HG03108 (cell line): ENCODE results near the gene CTTNBP2.
A peak's percentile ranks its signal among the peaks of the same experiment; 100 is the strongest.

Experiments used
- ATAC-seq: cut with Tn5 transposase; IDR thresholded peaks from one replicate; pipeline ENCODE4 v1.9.1; 2021; ENCODE audit warnings: moderate library complexity; ENCODE audit not compliant: unreplicated experiment

Gene CTTNBP2

DNA sequence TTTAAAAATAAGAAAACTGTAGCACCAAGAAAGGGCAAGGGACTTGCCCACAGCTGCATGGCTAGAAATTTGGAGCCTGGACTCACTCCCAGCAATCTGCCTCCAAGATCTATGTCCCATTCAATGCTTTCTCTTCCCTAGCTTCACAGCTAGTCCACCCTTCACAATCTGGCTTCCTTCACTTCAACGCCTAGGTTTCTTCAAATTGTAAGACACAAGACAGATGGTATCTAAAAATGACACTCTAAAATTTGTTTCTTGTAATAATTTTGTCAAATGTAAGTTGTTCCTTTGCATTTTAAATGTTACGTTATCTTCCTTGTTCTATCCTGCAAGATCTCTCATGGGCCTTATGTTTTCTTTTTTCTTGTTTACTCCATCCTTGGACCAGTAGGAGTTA lies 48.6 kb downstream of the CTTNBP2 start:
- ATAC-seq: no peak

DNA sequence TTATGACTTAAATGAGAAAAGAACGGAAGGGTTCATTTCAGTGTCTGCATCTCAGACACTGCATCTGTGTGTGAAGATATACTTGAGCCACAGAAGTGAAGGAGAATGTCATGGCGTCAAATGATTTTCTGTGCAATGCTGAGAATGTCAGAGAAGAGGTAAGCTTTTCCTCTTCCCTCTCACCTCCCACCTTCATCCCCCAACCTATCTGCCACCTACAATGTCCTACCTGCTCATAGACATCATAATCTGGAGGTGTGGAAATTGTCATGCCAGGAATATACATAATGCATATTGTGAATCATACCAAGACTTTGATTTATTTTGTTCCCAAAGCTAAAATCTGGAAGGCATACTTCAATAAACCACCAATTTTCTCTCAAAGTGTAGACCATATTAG lies 53.7 kb downstream of the CTTNBP2 start:
- no peak for ATAC-seq

DNA sequence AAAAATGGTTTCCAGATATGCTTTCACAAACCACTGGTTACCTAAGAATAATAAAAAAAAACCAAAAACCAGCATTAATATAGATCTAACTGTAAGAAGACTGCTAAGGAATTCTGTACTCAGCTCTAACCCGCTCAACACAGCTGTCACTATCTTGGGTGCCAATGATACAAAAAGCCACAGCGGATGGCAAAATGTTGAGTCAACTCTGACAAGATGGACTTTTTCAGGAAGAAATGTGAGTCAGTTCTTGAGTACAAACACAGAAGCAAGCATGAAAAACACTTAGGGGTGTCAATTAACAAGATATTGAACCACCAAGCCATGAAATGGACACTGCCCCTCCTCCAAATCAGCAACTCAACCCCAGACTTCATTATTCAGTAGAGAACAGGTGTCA lies 55.0 kb downstream of the CTTNBP2 start:
- ATAC-seq: no peak

DNA sequence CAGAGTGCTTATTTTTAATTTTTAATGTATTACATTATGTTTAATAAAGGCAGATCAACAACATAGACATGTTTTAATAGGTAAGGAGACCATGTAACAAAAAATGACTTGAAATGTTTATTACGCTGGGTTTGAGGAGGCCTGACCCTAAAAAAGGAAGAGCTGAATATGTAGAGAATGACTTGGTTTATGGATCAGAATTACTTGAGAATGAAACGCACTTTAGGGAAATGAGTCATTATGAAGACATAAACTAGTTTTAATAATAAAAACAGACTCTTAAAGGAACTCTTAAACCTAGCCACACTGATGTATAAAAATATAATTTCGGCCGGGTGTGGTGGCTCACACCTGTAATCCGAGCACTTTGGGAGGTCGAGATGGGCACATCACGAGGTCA lies 56.5 kb downstream of the CTTNBP2 start:
- ATAC-seq: no peak

DNA sequence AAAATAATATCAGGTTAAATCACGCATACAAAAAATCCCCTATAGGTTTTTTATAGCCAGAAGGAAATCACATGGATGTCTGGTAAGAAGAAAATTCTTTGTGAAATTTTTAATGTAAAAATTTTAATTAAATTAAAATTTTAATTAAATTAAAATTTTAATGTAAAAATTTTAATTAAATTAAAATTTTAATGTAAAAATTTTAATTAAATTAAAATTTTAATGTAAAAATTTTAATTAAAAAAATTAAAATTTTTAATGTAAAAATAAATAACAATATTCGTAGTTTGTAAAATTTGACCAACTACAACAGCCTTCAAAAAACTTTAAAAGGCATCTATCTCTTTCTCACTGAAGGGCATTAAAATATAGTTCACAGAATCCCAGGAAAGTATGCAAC lies 61.5 kb downstream of the CTTNBP2 start:
- ATAC-seq: no peak

DNA sequence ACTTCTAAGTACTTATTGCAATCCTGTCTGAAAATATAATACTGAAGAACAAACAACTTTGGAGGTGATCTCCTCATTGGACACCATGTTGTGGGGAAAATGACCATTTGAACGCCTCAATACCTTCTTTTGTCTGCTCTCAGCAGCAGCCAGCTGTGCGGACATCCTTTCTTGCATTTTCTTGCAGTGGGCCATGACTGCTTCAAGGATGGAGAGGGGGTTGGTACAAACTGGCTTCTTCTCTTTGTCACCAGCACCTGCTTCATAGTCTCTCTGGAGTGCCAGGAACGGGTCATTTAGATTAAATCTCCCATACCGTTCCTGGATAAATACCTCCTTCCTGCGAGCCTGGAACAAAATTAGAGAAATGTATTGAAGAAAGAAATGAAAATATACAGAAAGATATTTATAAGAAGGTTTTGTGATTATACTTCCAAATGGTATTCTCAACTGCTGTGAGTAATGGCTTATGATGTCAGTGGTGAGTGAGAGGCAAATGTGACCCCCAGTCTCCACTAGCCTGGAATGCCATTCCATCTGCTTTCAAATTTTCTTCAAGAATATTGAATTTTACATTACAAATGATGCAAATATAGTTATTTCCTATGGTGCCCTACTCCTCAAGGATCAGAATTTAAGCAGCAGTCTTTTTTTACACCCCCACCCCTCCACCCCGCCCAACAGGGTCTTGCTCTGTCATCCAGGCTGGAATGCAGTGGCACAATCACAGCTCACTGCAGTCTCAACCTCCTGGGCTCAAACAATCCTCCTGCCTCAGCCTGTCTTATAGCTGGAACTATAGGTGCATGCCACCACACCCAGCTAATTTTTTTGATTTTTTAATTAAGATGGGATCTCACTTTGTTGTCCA lies 62.4 kb downstream of the CTTNBP2 start:
- ATAC-seq: no peak

DNA sequence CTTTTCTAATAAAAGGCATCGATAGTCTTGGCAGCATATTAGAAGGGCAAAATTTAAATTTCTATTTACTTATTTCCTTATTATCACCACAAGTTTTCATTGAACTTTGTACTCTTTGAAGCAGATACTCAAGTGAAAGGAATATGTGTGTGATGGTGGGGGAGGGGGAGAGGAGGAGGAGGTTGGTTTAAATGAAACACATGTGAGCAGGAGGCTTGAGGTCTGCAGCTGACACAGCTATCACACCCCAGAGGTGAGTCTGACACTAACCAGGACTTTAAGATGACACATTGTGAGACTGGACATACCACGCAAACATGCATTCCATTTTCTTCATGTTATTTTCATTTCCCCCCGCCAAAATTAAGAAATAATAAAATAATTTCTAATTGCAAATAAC lies 63.3 kb downstream of the CTTNBP2 start:
- ATAC-seq: no peak

DNA sequence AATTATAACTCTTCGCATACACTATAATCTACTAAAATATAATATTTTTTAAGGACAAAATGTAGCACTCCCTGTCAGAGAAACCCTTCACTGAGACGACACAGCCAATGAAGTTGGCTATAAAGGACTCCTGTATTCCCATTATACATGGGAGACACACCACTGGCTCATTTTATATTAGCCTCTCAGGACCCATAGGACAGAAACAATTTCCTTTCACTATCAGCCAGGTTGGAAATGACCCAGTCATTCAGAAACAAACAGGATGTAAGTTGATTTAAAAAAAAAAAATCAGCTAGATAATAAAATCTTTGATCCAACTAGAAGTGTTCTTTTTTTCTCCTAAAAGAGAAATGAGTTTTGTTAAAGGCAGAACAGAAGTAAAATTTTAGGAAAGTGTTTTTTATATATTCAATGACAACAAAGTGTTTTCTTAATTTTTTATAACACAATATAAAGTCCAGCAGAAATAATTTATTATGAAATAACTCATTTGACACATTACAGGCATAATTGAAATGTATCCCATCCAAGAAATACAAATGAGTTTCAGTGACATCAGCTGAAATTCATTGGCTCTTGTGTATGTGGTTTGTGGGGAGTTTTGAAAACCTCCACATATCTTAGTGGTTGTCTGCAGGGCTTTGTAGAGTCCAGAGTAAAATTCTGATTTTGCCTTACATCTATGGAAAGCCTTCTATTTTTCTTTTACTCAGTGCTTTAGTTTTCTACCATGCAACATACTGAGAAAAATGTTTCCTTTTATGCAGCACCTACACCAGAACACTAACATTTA lies 64.1 kb downstream of the CTTNBP2 start:
- no peak for ATAC-seq

DNA sequence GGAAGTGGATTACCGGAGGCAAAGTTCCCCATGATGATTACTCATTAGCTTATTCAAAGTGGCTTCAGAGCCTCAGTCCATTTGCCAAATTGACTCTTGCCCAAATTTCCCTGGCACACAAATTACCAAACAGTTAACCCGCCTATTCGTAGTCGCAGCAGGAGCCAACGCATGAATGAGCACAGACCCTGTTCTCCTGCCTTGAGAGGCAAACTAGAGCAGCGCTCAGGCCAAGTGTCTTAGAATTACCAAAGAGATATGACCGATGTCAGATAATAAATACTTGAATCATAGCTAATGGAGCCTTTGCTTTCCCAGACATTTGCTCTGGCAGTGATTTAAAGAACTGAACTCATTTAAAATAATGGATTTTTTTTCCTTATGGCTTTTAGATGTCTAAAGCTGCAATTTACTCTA lies 64.9 kb downstream of the CTTNBP2 start:
- no peak for ATAC-seq

DNA sequence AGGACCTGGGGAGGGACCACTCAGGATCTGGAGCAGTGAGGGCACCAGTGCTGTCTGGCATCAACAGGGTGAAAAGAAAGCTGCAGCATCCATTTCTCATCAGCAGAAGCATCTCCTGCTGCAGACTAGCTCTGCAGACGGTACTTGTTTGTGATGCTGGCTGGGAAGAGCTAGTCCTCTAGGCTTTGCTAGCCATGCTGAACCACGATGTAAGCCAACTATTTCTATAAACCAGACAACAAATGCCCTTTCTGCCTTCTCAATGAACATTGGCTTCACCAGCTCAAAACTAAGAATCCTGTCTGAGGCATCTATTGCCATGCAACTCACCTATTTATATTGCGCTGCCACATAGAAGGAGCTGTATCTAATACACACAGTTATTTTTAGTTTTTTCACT lies 65.6 kb downstream of the CTTNBP2 start:
- no peak for ATAC-seq

DNA sequence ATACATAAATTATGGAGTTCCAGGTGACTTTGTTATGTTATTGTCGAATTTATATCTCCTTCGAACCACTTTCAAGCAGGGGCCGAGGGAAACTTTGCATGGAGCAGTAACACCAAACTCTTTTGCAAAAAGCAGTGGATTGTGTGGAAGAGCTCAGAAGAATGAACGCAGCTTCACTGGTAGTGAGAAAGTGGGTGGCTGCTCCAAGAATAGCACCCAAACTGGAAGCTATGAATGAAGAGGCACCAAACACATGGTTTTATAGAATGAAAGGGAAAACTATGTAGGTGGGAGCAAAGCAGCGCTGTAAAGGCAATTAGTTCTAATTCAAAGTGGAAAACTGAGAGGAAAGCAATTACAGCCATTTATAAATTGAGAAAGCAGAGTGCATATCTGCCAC lies 67.2 kb downstream of the CTTNBP2 start:
- ATAC-seq: no peak

DNA sequence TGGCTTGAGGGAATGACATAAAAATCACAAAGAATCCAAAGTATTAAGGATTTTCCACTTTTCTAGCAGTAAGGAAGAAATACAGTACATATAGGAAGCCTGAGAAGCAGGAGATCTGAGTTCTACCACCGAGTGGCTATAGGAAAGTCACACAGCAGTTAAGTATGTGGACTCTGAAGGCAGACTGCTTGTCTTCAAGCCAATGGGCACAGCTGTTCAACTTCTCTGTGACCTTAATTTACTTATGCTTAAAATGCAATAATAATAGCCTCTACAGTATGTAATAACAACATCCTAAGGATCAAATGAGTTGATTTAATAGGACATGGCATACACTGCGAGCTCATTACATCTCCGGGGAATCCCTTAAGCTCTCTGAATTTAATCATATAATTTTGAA lies 68.0 kb downstream of the CTTNBP2 start:
- no peak for ATAC-seq

DNA sequence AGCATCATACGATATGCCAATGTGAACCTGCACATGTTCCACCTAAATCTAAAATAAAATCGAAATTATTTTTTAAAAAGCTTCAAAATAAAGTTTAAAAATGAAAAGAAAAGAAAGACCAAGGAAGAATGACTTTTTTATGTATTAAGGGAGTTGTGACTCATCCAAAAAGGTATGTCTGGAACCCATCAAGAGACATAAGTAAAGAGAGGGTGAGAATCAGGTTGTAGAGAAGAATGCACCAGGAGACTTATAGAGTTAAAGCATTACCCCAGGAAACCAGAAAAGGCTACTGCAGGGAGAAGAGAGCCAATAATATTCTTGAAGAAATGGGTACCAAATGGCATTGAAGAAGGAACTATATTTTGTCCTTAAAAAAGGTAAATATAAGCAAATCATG lies 69.8 kb downstream of the CTTNBP2 start:
- no peak for ATAC-seq

DNA sequence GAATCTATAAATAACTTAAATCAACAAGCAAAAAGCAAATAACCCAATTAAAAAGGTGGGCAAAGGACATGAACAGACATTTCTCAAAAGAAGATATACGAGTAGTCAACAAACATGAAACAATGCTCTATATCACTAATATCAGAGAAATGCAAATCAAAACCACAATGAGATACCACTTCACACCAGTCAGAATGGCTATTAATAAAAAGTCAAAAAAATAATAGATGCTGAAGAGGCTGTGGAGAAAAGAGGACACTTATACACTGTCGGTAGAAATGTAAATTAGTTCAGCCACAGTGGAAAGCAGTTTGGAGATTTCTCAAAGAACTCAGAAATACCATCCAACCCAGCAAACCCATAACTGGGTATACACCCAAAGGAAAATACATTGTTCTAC lies 70.6 kb downstream of the CTTNBP2 start:
- ATAC-seq: no peak

DNA sequence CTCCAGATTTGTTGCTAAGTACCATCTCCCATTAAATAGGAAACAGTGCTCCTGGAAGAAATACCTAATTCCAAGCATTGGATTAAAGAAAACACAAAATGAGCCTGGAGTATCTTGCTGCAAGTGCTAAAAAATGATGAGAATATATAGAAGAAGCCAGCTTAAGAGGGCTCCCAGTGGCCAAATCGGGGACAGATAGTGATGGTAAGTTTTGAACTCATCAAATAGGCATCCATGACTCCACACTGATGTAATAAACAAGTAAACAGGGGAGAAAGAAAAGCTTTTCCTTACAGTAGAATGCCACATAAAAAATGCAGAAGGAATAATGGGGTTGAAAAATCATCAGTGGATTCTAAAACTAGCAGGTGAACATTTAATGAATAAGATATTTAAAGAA lies 72.4 kb downstream of the CTTNBP2 start:
- no peak for ATAC-seq

DNA sequence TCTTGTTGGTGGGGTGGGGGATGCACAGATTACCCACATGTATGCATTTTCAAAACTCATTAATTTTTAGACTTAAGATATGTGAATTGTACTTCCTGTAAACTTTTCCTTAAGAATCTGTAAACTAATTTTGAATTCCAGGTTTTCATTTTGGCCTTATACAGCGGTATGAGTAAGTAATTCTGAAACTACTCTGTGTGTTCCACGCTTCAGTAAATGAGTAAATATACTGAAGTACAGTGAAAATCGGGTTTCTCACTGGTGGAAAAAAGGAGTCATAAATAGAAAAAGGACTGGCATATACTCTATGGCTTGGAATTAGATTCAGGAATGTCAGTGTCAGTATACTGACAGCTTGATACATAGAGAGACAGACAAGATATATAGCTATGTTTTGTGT lies 72.8 kb downstream of the CTTNBP2 start:
- ATAC-seq: no peak

DNA sequence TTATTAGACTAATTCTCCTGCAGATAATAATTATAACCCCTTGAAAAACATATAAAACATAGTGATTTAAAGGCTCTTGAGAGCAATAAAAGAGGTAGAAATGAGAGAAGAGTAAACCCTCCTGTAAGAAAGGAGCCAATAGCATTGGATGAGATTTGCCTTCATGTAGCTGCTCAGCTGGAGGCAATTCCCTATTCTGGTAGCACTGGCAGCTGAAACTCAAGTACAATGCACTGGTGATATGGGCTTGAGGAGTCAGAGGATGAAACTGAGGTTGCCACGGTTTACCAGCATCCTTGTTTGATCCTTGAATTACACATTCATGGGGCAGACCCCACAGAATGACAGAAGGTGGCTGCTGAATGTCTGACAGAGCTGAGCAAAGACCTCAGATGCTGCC lies 76.4 kb downstream of the CTTNBP2 start:
- no peak for ATAC-seq

DNA sequence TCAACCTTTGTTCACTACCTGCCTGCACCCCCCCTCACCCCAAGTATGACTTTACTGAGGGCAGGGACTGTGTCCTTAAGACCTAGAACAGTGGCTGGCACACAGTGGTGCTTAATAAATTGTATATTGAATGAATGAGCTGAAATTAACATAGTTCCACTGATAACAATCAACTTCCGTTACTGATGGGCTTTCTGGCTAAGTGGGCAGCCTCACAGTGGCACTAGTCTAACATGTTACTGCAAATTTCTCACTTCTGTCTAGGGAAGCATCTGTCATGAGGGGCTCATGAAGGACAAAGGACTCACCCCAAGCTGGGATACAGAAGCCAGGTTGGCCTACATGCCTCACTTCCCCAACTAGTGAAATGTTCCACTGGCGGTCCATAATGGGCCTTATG lies 79.3 kb downstream of the CTTNBP2 start:
- no peak for ATAC-seq

DNA sequence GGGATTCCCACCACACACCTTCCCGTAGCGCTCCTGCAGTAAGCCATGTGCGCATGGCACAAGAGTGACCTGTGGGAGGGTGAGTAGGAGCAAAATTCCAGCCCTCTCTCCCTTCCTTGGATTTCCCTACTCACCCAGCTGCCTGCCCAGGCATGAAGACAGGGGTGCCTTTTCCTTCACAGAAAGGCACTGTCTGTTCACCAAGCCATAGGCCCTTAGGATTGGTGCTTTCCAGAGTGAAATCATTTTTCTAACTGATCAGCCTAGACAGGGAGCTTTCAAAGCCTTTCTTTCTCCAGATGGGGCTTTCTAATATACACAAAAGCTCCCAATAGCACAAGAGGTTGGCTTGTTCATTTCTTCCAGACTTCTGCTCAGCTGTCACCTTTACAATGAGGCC lies 79.7 kb downstream of the CTTNBP2 start:
- ATAC-seq: no peak

DNA sequence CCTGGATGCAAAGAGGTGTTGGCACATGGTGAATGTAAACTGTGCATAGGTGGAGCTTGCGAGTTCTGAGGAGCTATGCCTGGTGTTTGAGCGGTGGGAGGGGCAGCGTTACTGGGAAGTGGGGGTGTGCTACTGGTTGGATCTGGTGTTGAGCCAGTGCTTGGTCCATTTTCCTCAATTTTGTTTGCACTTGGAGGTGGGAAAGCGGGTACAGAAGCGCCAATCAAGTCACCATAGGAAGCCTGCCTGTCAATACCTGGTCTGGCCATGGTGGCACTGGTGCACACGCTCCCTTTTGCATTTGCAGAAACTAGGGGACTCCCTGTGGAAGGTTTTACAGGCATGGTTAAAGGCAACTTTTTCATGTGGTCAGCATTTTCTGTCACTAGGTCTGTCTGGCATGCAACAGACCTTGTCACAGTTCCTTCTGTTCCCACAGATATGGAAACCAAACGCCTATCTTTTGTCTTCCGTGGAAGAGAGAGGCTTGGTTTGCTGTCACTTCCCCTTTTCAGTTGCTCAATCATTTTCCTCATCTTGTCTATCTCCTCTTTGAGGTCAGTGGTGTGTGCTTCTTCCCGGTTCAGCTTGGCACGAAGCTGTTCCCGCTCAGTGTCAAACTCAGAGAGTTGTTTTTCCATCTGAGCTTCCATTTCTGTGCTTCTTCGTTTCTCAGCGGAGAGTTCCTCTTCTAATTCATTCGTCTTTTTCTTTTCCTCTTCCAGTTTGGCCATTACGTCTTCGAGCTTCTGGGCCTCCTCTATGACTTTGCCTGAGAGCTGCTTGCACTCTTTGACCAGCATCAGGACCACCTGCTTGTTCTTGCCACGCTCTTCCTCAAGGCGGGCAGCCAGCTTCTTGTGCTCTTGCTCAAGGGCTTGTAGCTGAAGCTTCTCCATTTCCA lies 81.1 kb downstream of the CTTNBP2 start:
- ATAC-seq: peak; percentile 65

DNA sequence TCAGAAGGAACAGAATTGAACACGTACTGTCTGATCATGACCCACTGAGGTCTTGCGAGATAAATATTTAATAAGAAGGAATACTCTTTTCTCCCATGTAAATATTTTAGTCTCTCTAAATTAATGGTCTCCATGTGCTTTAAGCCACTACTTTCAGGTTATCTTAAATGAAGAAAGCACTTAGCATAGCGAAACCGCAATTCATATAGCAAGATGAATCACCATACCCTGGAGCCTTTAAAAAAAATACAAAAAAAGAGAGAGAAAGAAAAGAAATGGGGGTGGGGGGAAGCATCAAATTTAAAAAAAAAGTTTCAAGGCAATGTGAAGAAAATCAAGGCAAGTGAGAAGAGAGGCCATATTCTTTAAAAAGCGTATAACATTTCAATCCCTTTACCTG lies 82.5 kb downstream of the CTTNBP2 start:
- no peak for ATAC-seq
